Gastrocnemius medialis (tissue), 4 donors: Measurements from ENCODE around the gene MPDU1. TPM values are rescaled to one million over a fixed set of nuclear protein-coding genes. Genes with fewer than 3 reads are reported as not detected.

ENCODE experiments used
- ATAC-seq, 2 donors: fragments of 150-250 bp; one replicate each; pipeline ENCODE4 v1.9.1; 2016
- DNase-seq, 2 donors: peaks; one replicate each; pipeline ENCODE4 v3.0.0-alpha.2; 2019
- H3K27ac ChIP-seq, 4 donors: fragments of 200-600 bp; sonication (generic); 1 replicate in 1 of 4; 2 replicates in 3 of 4; pipeline ENCODE4 v1.5.1; 2016 to 2018; ENCODE audit warnings: mild to moderate bottlenecking in 2 of 4, moderate library complexity in 1 of 4
- H3K27me3 ChIP-seq, 3 donors: fragments of 200-600 bp; sonication (generic) in 2 of 3; 1 replicate in 1 of 3; 2 replicates in 2 of 3; pipeline versions ENCODE4 v1.5.1 to v1.6.0; 2016 to 2019; ENCODE audit warnings: mild to moderate bottlenecking in 1 of 3, moderate library complexity in 1 of 3
- H3K36me3 ChIP-seq, 2 donors: fragments of 200-600 bp; sonication (generic) in 1 of 2; one replicate each; pipeline ENCODE4 v1.5.1; 2017 to 2018
- H3K4me1 ChIP-seq, 2 donors: fragments of 200-600 bp; sonication (generic) in 1 of 2; one replicate each; pipeline ENCODE4 v1.5.1; 2016 to 2017; ENCODE audit warnings: mild to moderate bottlenecking in 2 of 2
- H3K4me3 ChIP-seq, 4 donors: fragments of 200-600 bp; sonication (generic) in 3 of 4; 1 replicate in 1 of 4; 2 replicates in 3 of 4; pipeline ENCODE4 v1.5.1; 2016 to 2019; ENCODE audit warnings: mild to moderate bottlenecking in 2 of 4
- H3K9me3 ChIP-seq, 3 donors: fragments of 200-600 bp; sonication (generic) in 2 of 3; 1 replicate in 1 of 3; 2 replicates in 2 of 3; pipeline ENCODE4 v1.5.1; 2016 to 2019
- CTCF ChIP-seq, 5 experiments: fragments of 450-650 bp in 3 of 5; fragments of 200-600 bp in 2 of 5; sonication (generic) in 2 of 5; IDR thresholded peaks in 4 of 5; conservative IDR thresholded peaks in 1 of 5; 1 replicate in 4 of 5; 2 replicates in 1 of 5; pipeline ENCODE4 v1.5.1; 2016 to 2019; ENCODE audit warnings: antibody characterized with exemption in 5 of 5, mild to moderate bottlenecking in 3 of 5, moderate library complexity in 3 of 5
- POLR2A ChIP-seq, 2 donors: fragments of 450-650 bp; IDR thresholded peaks; one replicate each; pipeline ENCODE4 v1.6.1; 2017; ENCODE audit warnings: antibody characterized with exemption in 2 of 2, mild to moderate bottlenecking in 2 of 2, moderate library complexity in 2 of 2
- in situ Hi-C, 4 donors: fragments of 200-750 bp; cut with MboI; loops; one replicate each; pipeline versions ENCODE4 v1.15.0 to v1.8.0; 2017; ENCODE audit warnings: low sequenced_read_pairs in 4 of 4
- intact Hi-C: fragments of 100-400 bp; cut with DNase I; formaldehyde crosslinking; loops from one replicate; pipeline ENCODE4 v1.15.1; 2023; ENCODE audit warnings: low total_unique reads
- total RNA-seq, 4 donors: library from RNA; depleted of rRNA; stranded (reverse); fragments of >200 nt; gene quantifications; one replicate each; pipeline versions ENCODE4 v1.1.0 to v1.2.3, GENCODE V29; 2016

Gene MPDU1
- total RNA-seq, 4 donors from 2014 or later: 55.9 to 157 (median 101) TPM

GRCh38 chr17:7606280-7606679, 22.6 kb downstream of the MPDU1 start:
- Histone ChIP-seq H3K27me3 (no peaks in the 10 kb centered on the region), H3K36me3 (peaks cover 0 to 51% of the 10 kb centered on the region in 2 donors), H3K27ac (peak overlapping the region; percentile 71 to 91 (median 76)), H3K4me3 (no peak overlapping the region), H3K4me1 (peaks cover 36 to 40% of the 10 kb centered on the region in 2 donors), H3K9me3 (no peaks in the 10 kb centered on the region)
- in situ Hi-C loops (no loop called here), intact Hi-C loops (no loop called here)
- DNase-seq: peak in 1 of 2 donors; percentile 57
- ATAC-seq: peak; percentile 98 to 99
- TF ChIP-seq POLR2A (IDR thresholded peaks at IDR 0.05): no peak
- TF ChIP-seq CTCF (IDR thresholded peaks at IDR 0.05 in 4 of 5, conservative IDR thresholded peaks at IDR 0.05 in 1 of 5): no peak

- peaks cover 63 to 65% of the 10 kb centered on the region in 2 donors for H3K4me1 ChIP-seq
- ATAC-seq (no peak), DNase-seq (no peak)
- TF ChIP-seq POLR2A (IDR thresholded peaks at IDR 0.05): no peak
- no peak for TF ChIP-seq CTCF (IDR thresholded peaks at IDR 0.05 in 4 of 5, conservative IDR thresholded peaks at IDR 0.05 in 1 of 5)
- H3K4me3 ChIP-seq: no peak overlapping the region
- H3K36me3 ChIP-seq: peaks cover 0 to 8% of the 10 kb centered on the region in 2 donors
- H3K9me3 ChIP-seq: no peaks in the 10 kb centered on the region
- intact Hi-C loops: no loop called here
- in situ Hi-C loops: no loop called here
- H3K27ac ChIP-seq: peak overlapping the region; percentile 88 to 98 (median 91)
- no peaks in the 10 kb centered on the region for H3K27me3 ChIP-seq
These were observed 27.0 kb downstream of the MPDU1 start for GRCh38 chr17:7610641-7611040.

- TF ChIP-seq POLR2A (IDR thresholded peaks at IDR 0.05) (no peak), CTCF (IDR thresholded peaks at IDR 0.05 in 4 of 5, conservative IDR thresholded peaks at IDR 0.05 in 1 of 5) (no peak)
- no peak for DNase-seq
- Histone ChIP-seq H3K9me3 (no peaks in the 10 kb centered on the region), H3K4me1 (peaks cover 52 to 53% of the 10 kb centered on the region in 2 donors), H3K27me3 (no peaks in the 10 kb centered on the region), H3K36me3 (peaks cover 0 to 7% of the 10 kb centered on the region in 2 donors), H3K4me3 (no peak overlapping the region), H3K27ac (peak overlapping the region; percentile 88 to 98 (median 91))
- in situ Hi-C loops (no loop called here), intact Hi-C loops (no loop called here)
- no peak for ATAC-seq
These were observed 28.1 kb downstream of the MPDU1 start for GRCh38 chr17:7611635-7612293.

GRCh38 chr17:7612294-7612640, 28.6 kb downstream of the MPDU1 start:
- intact Hi-C loops (no loop called here), in situ Hi-C loops (no loop called here)
- H3K36me3 ChIP-seq: peaks cover 0 to 7% of the 10 kb centered on the region in 2 donors
- DNase-seq: no peak
- H3K4me3 ChIP-seq: no peak overlapping the region
- TF ChIP-seq POLR2A (IDR thresholded peaks at IDR 0.05) (no peak), CTCF (IDR thresholded peaks at IDR 0.05 in 4 of 5, conservative IDR thresholded peaks at IDR 0.05 in 1 of 5) (no peak)
- ATAC-seq: no peak
- no peaks in the 10 kb centered on the region for H3K27me3 ChIP-seq
- peaks cover 48% of the 10 kb centered on the region in 2 donors for H3K4me1 ChIP-seq
- H3K27ac ChIP-seq: peak overlapping the region; percentile 88 to 98 (median 91)
- H3K9me3 ChIP-seq: no peaks in the 10 kb centered on the region
